HL-60 (cell line): Measurements from ENCODE around the gene WFS1.

Experiments used
- GABPA ChIP-seq: IDR thresholded peaks from 2 replicates; pipeline ENCODE4 v1.6.1; 2012; ENCODE audit warnings: low read depth
- POLR2AphosphoS5 ChIP-seq: IDR thresholded peaks from 2 replicates; pipeline ENCODE4 v1.6.1; 2012; ENCODE audit warnings: low read depth
- SPI1 ChIP-seq: IDR thresholded peaks from 2 replicates; pipeline ENCODE4 v1.6.1; 2012; ENCODE audit warnings: low read depth, mild to moderate bottlenecking, borderline replicate concordance
- TF ChIP-seq, protein P1 (sequence below): IDR thresholded peaks from one replicate; pipeline ENCODE4 v1.5.1; 2011; ENCODE audit warnings: low read length, control low read depth, inconsistent platforms; ENCODE audit not compliant: insufficient read depth
- TF ChIP-seq, protein P2 (sequence below): IDR thresholded peaks from 2 replicates; pipeline ENCODE4 v1.6.1; 2012; ENCODE audit warnings: low read depth; ENCODE audit not compliant: insufficient replicate concordance

DNA sequence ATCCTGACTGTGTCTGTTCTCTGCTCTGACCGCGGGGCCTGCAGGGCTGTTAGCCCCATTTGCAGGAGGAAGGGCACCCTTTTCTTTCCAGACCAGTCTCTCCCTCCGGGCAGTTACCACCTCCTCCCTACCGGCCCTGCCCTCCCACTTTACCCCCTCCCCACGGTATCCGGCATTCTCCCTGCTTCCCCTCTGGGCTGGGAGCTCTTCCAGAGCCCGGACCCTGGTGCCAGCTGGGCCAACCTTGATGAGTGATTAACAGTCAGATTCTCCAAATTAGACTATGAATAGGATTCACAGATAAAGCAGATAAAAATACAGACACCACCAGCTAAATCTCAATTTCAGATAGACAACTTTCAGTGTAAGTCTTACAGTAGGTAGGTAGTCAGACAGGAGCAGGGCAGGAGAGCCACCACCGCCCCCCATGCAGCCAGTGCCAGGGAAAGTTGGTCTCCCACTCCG, 23.4 kb upstream of the WFS1 start:
- TF ChIP-seq, protein P1, sequence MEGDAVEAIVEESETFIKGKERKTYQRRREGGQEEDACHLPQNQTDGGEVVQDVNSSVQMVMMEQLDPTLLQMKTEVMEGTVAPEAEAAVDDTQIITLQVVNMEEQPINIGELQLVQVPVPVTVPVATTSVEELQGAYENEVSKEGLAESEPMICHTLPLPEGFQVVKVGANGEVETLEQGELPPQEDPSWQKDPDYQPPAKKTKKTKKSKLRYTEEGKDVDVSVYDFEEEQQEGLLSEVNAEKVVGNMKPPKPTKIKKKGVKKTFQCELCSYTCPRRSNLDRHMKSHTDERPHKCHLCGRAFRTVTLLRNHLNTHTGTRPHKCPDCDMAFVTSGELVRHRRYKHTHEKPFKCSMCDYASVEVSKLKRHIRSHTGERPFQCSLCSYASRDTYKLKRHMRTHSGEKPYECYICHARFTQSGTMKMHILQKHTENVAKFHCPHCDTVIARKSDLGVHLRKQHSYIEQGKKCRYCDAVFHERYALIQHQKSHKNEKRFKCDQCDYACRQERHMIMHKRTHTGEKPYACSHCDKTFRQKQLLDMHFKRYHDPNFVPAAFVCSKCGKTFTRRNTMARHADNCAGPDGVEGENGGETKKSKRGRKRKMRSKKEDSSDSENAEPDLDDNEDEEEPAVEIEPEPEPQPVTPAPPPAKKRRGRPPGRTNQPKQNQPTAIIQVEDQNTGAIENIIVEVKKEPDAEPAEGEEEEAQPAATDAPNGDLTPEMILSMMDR, result no peak
- no peak for TF ChIP-seq POLR2AphosphoS5
- TF ChIP-seq, protein P2, sequence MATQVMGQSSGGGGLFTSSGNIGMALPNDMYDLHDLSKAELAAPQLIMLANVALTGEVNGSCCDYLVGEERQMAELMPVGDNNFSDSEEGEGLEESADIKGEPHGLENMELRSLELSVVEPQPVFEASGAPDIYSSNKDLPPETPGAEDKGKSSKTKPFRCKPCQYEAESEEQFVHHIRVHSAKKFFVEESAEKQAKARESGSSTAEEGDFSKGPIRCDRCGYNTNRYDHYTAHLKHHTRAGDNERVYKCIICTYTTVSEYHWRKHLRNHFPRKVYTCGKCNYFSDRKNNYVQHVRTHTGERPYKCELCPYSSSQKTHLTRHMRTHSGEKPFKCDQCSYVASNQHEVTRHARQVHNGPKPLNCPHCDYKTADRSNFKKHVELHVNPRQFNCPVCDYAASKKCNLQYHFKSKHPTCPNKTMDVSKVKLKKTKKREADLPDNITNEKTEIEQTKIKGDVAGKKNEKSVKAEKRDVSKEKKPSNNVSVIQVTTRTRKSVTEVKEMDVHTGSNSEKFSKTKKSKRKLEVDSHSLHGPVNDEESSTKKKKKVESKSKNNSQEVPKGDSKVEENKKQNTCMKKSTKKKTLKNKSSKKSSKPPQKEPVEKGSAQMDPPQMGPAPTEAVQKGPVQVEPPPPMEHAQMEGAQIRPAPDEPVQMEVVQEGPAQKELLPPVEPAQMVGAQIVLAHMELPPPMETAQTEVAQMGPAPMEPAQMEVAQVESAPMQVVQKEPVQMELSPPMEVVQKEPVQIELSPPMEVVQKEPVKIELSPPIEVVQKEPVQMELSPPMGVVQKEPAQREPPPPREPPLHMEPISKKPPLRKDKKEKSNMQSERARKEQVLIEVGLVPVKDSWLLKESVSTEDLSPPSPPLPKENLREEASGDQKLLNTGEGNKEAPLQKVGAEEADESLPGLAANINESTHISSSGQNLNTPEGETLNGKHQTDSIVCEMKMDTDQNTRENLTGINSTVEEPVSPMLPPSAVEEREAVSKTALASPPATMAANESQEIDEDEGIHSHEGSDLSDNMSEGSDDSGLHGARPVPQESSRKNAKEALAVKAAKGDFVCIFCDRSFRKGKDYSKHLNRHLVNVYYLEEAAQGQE, result no peak
- no peak for TF ChIP-seq GABPA
- no peak for TF ChIP-seq SPI1
